T-helper 2 cell treated with Interferon-gamma antibody and Interleukin-4, amounts not matched to agents 100 ng/mL and 5 ng/mL, for 36 hours (primary cell): ENCODE data around the gene MED20. TPM values are rescaled to one million over a fixed set of nuclear protein-coding genes. Genes with fewer than 3 reads are reported as not detected.

Experiments
- intact Hi-C: fragments of 100-400 bp; cut with micrococcal nuclease; formaldehyde crosslinking; loops from one replicate; pipeline ENCODE4 v1.15.1; 2023
- total RNA-seq: library from RNA; stranded (reverse); gene quantifications from 2 replicates; pipeline ENCODE4 v1.2.3, GENCODE V29; 2022

MED20 gene
- total RNA-seq, 1 donor from 2014 or later, result 19.4 TPM

DNA sequence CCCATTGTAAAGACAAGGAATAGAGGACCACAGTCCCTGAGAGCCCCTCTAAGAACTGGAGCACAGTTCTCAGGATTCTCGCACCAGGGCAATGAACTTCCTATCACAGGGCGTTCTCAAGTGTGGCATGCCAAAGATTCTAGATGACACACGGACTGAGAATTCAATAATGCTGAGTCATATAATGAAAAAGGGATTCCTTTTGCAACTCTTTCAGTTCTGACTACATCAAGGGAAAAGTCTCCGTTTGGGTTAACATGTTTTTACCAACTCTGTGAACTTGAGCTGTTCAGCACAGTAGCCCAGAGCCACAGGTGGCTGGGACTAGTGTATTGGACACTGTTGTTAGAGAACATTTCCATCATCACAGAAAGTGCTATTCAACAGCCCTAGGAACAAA is 3.4 kb downstream of the MED20 start:
- intact Hi-C loops, result no loop called here

DNA sequence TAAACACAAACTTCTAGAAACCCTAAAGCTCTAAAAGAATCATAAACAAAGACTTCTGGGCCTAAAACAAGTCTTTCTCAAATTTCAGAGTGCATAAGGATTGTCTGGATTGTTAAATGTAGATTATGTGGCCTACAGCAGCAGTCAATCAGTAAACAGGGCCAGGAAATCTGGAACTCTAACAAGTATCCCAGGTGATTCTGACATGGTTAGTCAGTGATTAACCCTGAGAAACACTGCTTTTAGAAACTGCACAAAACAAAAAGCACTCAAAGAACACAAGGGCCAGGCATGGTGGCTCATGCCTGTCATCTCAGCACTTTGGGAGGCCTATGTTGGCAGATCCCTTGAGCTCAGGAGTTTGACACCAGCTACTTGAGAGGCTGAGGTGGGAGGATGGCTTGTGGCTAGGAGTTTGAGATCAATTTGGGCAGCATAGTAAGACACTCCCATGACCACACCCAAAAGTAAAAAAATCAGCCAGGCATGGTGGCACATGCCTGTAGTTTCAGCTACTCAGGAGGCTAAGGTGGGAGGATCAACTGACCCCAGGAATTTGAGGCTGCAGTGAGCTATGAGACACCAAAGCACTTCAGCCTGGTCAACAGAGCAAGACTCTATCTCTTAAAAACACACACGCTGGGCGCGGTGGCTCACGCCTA is 5.9 kb downstream of the MED20 start:
- intact Hi-C loops, result no loop called here

DNA sequence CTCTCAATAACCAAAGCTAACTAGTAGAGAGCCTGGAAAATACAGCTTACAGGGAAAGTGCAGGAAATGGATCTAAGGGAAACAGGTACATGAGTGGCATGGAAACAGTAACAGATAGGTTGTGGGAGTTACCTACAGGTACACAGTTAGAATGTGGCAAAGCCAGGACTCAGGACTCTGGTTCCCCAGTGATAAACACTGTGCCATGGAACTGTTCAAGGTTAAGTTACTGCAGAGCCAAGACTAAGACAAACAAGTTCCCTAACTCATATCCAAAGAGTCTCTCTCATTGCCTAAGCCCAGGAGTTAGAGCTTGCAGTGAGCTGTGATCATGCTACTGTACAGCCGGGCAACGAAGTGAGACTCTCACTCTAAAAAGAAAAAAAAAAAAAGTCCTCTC is 6.6 kb downstream of the MED20 start:
- intact Hi-C loops, result no loop called here

DNA sequence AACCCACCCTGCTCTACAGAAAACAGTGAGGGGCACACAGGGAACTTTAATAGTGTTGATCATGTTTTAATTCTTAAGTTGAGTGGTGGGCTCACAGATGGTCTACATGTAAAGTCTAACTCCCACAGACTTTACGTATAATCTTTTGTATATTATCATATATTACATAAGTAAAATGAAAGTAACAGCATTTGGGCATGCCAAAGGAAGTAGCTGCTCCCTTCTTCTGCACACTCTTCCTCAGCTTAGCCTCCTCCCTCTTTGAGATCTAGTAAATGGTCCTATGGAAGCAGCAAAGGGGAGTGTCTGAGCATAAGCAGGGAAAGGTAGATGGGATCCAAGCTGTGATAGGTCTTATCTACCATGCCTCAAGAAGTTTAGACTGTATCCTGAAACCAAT is 11.2 kb downstream of the MED20 start:
- intact Hi-C loops, result no loop called here

DNA sequence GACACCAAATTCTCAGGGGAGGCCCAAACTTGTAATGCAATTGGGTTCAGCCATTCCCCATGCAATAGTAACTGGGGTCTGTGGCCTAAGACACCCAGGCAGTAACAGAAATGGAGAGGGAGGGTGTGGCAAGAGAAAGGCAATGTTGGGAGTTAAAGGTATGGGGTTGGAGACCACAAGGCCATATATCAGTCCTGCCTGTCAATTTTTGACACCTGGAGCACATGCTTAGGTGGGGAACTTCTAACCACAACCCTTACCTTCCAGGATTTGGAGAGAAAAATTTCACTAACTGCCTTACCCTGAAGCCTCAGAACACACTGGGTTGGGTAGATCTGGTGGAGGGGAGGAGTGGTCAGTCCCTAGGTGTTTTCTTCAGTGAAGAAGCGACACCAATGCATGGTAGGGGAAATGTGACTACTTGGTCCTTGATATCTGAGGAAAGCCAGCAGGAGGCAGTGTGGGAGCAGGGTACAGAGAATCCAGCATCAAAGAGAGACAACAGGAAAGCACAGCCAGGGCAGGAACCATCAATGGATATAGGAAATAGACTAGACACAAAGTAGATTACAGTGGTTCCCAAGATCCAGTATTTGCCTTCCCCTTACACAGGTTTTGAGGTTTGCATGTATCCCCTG is 18.9 kb downstream of the MED20 start:
- intact Hi-C loops, result loop anchor here (1.0 kb wide), 1 partner anchor 142 kb away; no protein-coding TSS in a partner anchor

DNA sequence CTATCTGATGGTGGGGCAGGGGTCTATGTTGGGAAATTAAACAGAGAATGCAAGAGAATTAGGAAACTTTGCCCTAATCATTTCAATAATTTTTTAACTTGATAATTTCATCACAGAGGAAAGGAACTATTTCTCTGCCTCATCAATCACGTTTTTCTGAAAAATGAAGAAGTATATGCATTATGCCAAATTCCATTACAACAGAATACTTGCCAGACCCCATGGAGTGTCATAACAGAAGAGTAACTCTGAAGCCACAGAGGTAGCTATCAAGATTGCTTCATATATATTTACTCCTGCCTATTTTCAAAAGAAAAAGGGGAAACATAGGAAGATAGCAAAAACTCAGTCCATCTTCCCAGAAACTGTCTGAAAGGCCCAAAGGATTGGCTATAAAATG is 20.1 kb downstream of the MED20 start:
- intact Hi-C loops, result no loop called here

DNA sequence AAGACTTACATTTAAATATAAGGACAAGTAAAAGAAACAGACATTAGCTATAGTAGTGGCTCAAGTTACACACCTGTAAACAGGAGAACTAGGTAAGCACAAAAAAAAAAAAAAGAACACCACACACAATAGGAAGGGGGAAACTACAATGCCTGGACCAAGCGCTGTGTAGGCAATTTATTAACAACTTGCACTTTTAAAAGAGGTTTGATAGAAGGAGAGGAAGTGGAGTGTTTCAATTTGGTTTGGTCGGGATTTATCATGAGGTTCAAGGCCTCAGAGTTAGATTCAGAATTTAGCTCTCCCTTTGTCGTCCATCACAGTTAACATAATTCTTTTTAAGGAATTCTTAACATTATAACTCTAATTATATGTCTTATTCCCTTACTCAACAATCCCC is 24.7 kb downstream of the MED20 start:
- intact Hi-C loops, result no loop called here

DNA sequence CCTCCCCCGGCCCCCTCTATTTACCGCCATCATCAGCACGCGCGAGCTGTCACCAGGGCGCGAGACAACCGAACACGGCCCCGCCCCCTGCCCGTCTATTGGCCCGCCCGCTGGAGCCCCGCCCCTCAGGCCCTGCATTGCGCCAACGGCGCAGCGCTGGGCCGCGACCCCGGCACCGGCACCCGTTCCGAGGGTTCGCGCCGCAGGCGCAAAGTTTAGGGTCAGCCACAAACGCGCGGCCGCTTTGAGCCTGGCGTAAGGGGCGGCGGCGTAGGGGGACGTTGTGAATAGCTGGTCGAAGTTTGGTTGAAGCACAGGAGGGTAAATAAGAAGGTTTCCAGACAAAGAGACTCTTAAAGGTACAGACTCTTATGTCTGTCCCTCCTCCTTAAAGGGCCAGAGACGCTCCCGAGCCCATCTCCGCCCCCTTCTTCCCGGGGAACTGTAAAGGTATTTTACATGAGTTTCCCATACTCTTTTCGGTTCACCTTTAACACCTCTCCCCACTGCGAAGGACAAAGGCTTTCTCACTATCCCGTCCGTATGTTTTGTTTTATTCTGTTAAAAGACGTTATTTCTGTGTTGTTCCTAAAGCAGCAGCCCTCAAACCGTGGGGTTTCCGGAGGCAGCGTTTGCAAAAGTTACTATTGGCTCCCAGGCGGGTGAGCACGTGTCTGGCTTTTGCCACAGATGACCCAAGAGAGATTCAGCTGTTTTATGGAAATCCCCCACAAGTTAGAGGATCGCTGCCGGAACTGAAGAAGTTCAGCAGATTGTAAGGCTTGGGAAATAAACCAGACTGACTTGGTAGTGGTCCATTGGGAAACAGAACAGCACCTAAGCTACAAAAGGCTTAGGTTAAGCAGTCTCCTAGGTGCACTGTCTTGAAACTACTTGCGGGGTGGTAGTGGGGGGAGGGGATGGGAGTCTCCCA is 25.4 kb downstream of the MED20 start, which contains the start of gene USP49:
TSS of gene USP49 (minus strand) at position 76 of the 934 bp plus-strand sequence. CDS start 88,392 bp downstream, outside the sequence.
- intact Hi-C loops, result loop anchor here (1.0 to 2.0 kb wide), 6 partner anchors 26 to 161 kb away; partner anchors contain the start of genes BYSL, MED20, TFEB and TOMM6

DNA sequence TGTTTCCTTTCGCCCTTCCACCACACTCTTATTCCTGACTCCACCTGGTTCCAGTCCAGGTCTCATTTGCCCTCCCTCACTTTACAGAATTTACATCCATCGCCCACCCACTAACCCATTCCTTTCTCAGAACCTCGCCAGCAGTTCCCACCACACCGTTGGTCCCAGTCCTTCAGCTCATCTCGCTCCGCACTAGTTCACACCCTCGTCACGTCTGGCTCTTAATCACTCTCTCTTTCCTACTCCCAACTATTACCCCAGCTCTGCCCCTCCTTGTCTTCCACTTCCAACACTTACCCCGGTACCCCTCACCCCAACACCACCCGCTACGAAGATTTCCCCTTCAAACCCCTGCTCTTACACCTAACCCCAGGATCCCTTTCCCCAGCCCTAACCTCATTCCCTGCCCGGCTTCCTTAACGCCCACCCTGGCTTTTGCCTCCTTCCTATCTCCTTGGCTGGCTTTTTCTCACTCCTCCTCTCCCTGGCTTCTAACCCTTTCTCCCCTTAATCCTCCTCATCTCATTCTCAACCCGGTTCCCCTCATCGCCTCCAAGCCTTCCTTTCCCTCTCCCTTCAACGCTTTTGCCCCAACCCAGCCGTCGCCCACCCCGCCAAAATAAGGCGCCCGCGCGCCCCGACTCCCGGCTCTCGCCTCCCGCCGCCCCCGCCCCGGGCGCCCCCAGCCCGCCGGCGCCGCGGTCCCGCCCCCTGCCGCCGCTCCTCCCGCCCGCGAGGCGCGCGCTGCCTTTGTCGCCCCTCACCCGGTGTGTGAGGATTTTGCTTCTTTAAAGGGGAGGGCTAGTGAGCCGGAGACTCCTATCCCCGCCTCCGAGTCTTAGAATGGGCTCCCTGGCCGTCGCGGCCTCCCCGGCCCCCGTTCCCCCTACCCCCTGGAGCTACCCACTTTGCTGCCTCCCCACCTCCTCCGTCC is 26.3 kb downstream of the MED20 start:
- intact Hi-C loops, result loop anchor here (1.0 to 5.0 kb wide), 7 partner anchors 27 to 160 kb away; partner anchors contain the start of genes BYSL, MED20, TFEB and TOMM6

DNA sequence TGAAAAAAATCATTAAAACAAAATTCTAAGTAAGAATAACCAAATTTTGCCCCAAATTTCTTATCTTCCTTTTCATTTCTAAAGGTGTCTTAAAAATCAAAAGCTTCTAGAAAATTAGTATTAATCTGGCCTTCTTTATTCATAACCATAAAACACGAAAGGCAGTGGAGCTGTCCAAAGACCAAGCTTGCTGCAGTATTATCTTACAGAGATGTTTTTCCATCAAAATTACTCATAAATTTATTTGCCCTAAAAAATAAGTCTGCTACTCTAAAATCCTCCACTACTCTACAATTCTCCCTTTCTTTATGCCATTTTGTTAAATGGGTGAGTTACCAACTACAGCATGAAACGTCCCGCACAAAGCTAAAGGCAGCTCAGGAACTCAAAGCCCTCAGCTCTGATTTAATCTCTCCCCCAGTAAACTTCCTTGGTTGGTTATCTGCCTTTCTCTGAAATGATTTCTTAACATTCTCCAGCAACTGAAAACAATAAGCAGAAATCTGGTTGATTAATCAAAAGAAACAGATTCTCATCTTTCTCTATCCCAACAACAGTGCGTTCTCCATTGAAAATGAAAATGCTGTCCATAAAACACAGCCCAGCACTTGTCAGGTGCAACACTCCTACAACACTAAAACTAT is 27.9 kb downstream of the MED20 start:
- intact Hi-C loops, result loop anchor here (5.0 kb wide), 1 partner anchor 46 kb away; no protein-coding TSS in a partner anchor

DNA sequence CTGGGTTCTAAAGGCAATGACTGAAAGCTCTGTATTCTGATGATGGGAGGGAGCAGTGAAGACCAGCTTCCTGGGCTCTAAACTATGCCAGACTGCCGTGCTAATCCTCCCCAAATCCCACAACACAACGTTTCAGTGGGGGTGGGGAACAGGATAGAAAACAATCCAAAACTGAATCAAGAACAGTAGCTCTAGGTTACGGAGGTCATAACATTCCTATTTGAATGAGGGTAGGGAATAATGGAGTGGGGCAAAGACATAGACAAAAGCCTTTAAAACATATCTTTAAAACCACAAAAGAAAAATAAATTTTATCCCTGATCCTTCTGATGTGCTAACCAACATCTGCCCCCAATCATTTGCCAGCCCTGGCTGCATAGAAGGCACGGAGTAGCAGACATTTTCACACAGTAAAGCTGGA is 33.6 kb downstream of the MED20 start:
- intact Hi-C loops, result no loop called here

DNA sequence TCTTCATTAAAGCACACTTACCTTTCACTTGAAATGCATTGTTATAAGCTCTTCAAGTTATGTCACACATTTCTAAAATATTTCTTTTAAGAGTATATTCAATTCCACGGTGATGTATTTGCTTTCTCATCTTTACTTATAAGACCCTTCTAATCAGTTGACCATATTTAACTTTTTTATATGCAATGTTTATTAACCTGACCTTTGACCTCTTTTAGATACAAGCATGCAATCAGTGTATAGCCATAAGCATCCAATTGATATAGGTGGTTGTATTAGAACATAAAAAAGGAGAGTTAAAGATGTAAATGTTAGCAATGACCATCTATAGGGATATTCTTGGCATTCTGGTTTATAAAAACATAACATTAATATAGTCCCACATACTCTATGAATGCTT is 35.0 kb downstream of the MED20 start:
- intact Hi-C loops, result no loop called here

DNA sequence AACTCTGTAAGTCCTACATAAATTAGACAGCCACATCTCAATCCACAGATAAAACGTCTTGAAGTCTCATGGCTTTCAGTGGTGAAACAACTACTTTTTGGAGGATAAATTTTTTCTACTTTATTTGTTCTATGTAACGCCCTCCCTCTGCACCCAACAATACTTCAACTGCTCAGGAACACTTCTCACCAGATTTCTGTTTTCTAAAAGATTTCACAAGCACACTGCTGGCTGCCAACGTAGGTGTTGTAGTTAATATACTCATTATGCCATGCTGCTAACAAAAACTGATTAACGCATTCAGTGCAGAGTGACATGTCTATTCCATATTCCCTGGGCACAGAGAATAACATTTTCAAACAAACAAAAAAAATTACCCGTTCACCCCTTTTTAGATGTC is 36.0 kb downstream of the MED20 start:
- intact Hi-C loops, result no loop called here

DNA sequence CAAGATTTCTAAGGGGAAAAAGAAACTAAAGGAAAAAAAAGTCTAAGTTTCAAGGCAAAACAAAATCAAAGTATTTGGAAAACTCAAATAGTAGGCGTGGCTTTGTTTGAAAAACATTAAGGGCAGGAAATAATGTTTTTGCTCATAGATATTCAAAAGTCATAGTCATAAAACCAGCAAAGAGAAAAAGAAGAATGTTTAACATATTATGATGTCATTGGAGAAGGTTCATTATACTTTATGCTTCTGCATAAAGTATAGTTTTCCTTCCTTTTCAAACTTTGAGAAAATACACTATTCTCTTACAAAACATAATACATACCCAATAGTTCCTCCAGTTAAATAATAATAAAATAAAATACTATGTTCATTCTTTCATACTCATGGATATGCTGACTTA is 39.4 kb downstream of the MED20 start:
- intact Hi-C loops, result no loop called here

DNA sequence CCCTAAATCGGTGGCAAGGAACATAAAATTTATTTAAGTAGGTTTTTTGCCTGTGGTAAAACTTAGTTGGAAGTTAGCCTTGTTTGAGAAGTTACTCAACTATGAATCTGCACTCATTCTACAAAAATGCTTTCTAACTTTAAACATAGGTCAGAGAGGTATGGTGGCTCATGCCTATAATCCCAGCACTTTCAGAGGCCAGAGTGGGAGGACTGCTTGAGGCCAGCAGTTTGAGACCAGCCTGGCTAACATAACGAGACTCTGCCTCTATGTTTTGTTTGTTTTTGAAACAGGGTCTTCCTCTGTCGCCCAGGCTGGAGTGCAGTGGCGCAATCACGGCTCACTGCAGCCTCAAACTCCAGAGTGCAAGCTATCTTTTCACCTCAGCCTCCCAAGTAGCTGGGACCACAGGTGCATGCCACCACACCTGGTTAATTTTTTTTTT is 42.0 kb downstream of the MED20 start:
- intact Hi-C loops, result no loop called here

DNA sequence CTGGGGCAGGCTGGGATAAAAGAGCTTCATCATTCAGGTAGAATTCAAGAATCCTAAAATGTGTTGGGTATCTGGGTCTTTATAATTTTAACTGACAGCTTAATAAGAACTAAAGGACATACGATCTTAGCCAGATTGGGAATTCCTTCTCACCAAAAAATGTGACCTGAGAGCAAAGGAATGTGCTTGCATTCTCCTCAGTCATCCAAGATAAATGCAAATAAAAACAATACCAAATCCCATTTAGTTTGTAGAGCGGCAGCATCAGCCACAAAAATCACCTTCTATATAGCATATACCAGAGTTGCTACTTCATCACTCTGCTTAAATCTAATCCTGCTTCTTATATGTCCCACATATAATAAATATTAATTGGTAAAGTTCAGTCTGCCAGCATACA is 42.7 kb downstream of the MED20 start:
- intact Hi-C loops, result no loop called here

DNA sequence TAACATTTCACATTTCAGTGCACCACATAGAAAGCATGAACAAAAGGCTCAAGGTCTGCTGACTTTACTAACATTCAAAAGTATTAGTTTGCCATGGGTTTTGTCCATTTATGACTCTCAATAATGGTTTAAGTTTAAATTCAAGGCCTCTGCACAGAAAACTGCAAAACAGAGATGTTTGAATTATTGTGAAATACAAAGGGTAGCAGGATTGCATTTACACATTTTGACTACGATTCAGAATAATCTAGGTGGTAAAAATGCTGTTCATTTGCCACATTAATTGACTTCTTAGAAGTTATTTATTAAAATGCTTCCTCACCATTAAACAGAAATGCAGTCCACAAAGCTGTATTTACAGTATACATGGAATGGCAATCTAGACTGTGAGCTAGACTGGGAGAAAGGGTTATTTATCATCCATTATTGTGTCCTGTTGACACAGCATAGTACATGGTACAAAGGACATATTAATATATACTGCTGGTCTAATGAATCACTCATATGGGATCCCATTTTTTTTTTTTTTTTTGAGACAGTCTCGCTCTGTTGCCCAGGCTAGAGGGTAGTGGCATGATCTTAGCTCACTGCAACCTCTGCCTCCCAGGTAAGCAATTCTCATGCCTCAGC is 43.8 kb downstream of the MED20 start:
- intact Hi-C loops, result no loop called here

DNA sequence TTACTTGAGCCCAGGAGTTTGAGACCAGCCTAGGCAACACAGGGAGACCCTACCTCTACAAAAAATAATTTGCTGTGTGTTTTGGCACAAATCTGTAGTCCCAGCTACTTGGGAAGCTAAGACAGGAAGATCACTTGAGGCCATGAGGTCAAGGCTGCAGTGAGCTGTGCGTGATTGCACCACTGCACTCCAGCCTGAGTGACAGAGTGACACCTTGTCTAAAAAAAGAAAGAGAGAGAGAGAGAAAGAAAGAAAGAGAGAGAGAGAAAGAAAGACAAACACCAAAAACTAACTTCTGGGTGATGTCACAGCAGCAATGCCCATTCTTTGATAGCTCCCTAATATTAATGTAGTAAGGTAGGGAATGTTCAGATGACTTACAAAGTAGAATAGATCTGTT is 46.2 kb downstream of the MED20 start:
- intact Hi-C loops, result no loop called here

DNA sequence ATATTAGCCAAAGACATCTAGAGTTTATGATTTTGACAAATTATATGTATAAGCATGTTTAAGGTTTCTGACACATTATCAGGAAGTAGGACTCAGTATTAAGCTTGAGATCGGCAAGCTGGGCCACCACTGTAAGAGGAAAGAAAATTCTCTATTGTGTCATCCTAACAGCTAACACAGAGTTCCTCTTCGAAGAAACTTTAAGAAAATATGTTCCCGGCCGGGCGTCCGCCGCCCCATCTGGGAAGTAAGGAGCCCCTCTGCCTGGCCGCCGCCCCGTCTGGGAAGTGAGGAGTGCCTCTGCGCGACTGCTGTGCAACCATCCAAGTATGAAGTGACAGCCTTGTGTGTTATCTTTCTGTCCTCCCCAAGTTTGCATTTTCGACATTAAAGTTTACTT is 48.8 kb downstream of the MED20 start:
- intact Hi-C loops, result no loop called here

DNA sequence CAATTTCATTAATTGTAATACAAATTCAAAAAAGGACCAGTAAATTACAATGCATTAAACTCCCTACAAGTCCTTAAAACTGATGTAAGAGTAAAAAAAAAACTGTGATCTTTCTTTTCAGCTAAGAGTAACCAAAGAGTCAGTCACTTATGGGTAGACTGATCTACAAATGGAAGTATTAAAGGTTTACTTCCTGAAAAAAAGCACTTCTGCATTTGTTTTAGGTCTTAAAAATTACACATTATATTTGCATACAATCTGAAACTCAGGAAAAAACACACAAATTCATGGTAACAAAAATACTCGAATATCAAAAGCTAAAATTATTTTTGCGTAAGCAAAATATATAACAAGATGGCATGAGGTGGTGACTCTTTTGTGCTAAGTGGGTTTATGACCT is 49.2 kb downstream of the MED20 start:
- intact Hi-C loops, result no loop called here
